Osteocyte (in vitro differentiated cells): ENCODE data around the gene IGF1. TPM values are rescaled to one million over a fixed set of nuclear protein-coding genes. Genes with fewer than 3 reads are reported as not detected.

Experiments
- DNase-seq: peaks from one replicate; pipeline ENCODE4 v3.0.0; 2021; ENCODE audit warnings: mixed read lengths; ENCODE audit not compliant: unreplicated experiment; ENCODE audit errors: extremely low spot score
- H3K27ac Mint-ChIP-seq: one replicate; pipeline ENCODE4 v1.8.0; 2021; ENCODE audit warnings: mild to moderate bottlenecking, mixed read lengths; ENCODE audit not compliant: unreplicated experiment
- H3K27me3 Mint-ChIP-seq: one replicate; pipeline ENCODE4 v1.8.0; 2021; ENCODE audit warnings: mixed read lengths; ENCODE audit not compliant: unreplicated experiment
- H3K36me3 Mint-ChIP-seq: one replicate; pipeline ENCODE4 v1.8.0; 2021; ENCODE audit warnings: mixed read lengths; ENCODE audit not compliant: unreplicated experiment
- H3K4me1 Mint-ChIP-seq: one replicate; pipeline ENCODE4 v1.8.0; 2021; ENCODE audit warnings: mixed read lengths; ENCODE audit not compliant: unreplicated experiment
- H3K4me3 Mint-ChIP-seq: one replicate; pipeline ENCODE4 v1.8.0; 2021; ENCODE audit warnings: mild to moderate bottlenecking, moderate library complexity, mixed read lengths; ENCODE audit not compliant: unreplicated experiment
- H3K9me3 Mint-ChIP-seq: one replicate; pipeline ENCODE4 v1.8.0; 2021; ENCODE audit warnings: mixed read lengths; ENCODE audit not compliant: unreplicated experiment
- total RNA-seq: library from RNA; stranded (reverse); gene quantifications from 2 replicates; pipeline ENCODE4 v1.2.1, GENCODE V29; 2021
- TF ChIP-seq, protein P1 (sequence below): fragments of 200-600 bp; sonication (generic); IDR thresholded peaks from 2 replicates; pipeline ENCODE4 v1.5.0; 2021; ENCODE audit warnings: antibody characterized with exemption, mild to moderate bottlenecking, moderate library complexity

Gene IGF1
- total RNA-seq, 1 donor from 2014 or later: 0.40 TPM

GRCh38 chr12:102394200-102394599 lies 86.2 kb downstream of the IGF1 start:
- Mint-ChIP-seq H3K36me3 (no peaks in the 10 kb centered on the region), H3K27ac (no peak overlapping the region), H3K4me1 (no peaks in the 10 kb centered on the region), H3K9me3 (no peaks in the 10 kb centered on the region), H3K27me3 (peaks cover 3% of the 10 kb centered on the region), H3K4me3 (no peak overlapping the region)
- TF ChIP-seq, protein P1, sequence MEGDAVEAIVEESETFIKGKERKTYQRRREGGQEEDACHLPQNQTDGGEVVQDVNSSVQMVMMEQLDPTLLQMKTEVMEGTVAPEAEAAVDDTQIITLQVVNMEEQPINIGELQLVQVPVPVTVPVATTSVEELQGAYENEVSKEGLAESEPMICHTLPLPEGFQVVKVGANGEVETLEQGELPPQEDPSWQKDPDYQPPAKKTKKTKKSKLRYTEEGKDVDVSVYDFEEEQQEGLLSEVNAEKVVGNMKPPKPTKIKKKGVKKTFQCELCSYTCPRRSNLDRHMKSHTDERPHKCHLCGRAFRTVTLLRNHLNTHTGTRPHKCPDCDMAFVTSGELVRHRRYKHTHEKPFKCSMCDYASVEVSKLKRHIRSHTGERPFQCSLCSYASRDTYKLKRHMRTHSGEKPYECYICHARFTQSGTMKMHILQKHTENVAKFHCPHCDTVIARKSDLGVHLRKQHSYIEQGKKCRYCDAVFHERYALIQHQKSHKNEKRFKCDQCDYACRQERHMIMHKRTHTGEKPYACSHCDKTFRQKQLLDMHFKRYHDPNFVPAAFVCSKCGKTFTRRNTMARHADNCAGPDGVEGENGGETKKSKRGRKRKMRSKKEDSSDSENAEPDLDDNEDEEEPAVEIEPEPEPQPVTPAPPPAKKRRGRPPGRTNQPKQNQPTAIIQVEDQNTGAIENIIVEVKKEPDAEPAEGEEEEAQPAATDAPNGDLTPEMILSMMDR: no peak
- DNase-seq: no peak

GRCh38 chr12:102390068-102390467 lies 90.3 kb downstream of the IGF1 start:
- Mint-ChIP-seq H3K4me3 (no peak overlapping the region), H3K36me3 (no peaks in the 10 kb centered on the region), H3K4me1 (no peaks in the 10 kb centered on the region), H3K9me3 (no peaks in the 10 kb centered on the region), H3K27ac (no peak overlapping the region), H3K27me3 (no peaks in the 10 kb centered on the region)
- DNase-seq: no peak
- TF ChIP-seq, protein P1: no peak

GRCh38 chr12:102388469-102388868 lies 91.9 kb downstream of the IGF1 start:
- no peaks in the 10 kb centered on the region for H3K36me3 Mint-ChIP-seq
- TF ChIP-seq, protein P1: no peak
- no peaks in the 10 kb centered on the region for H3K27me3 Mint-ChIP-seq
- H3K9me3 Mint-ChIP-seq: peaks cover 12% of the 10 kb centered on the region
- H3K4me1 Mint-ChIP-seq: no peaks in the 10 kb centered on the region
- no peak overlapping the region for H3K27ac Mint-ChIP-seq
- DNase-seq: no peak
- H3K4me3 Mint-ChIP-seq: no peak overlapping the region

GRCh38 chr12:102385343-102385742 lies 95.0 kb downstream of the IGF1 start:
- no peak for DNase-seq
- no peaks in the 10 kb centered on the region for H3K36me3 Mint-ChIP-seq
- H3K4me3 Mint-ChIP-seq: no peak overlapping the region
- peaks cover 24% of the 10 kb centered on the region for H3K9me3 Mint-ChIP-seq
- H3K27me3 Mint-ChIP-seq: no peaks in the 10 kb centered on the region
- TF ChIP-seq, protein P1: no peak
- H3K4me1 Mint-ChIP-seq: no peaks in the 10 kb centered on the region
- no peak overlapping the region for H3K27ac Mint-ChIP-seq

DNA sequence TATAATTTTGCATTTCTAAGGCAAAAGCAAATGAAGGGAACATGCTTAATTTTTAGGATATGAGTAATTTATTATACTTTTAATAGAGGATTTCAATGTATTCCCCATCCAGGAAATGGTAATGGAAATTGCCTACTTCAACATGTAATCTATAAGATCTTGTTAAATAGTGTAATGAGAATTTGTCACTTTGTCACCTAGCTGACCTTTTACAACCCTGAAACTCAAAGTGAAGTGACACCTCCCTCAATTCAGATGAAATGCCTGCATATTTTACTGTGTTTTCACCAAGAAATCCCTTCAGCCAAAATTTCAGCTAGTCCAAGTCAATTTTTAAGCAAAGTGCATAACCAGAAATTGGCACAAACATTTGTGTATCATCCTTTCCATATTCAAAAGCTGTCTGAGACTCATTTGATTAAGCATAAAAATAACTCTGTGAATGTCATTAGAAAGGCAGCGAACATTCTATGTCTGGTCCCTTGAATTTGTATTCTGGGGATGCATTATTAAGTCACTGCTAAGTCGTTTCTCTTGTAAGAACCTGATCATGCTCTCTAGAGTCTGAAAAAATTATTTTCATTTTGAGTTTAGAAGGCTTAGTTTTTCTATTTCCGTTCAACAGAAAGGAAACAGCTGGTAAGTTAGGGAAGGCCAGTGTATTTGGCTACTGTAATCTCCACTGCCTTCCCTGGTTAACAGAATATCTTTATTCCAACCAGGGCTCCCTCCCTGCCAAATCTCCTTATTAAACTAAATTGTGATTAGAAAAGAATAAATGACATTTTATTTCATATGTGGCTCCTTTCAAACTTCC lies 100.8 kb downstream of the IGF1 start:
- Mint-ChIP-seq H3K4me3 (no peak overlapping the region), H3K27me3 (no peaks in the 10 kb centered on the region), H3K27ac (no peak overlapping the region), H3K36me3 (no peaks in the 10 kb centered on the region), H3K9me3 (peaks cover 22% of the 10 kb centered on the region), H3K4me1 (no peaks in the 10 kb centered on the region)
- no peak for DNase-seq
- TF ChIP-seq, protein P1: no peak
